Measurements from ENCODE around the gene NFKBIB.

DNA sequence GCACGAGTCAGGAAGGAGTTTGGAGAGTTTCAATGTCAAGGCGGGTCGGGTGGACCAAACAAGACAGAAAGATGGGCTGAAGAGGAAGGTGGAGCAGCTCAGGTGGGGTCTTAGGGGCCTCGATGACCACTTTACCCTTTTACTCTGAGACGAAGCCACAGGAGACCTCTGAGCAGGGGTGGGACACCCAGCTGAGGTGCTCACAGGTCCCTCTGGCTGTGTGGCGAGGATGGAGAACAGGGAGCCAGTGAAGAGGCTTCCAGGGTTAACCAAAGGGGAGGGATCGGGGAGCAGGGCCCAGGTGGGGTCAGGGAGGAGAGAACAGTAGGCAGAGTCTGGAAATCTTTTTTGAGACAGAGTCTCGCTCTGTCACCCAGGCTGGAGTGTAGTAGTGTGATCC lies 14.2 kb downstream of the NFKBIB start:
- TF ChIP-seq POLR2A (IDR thresholded peaks at IDR 0.05) (no peak), POLR2AphosphoS5 (IDR thresholded peaks at IDR 0.05) (no peak)
- TF ChIP-seq, protein P1, sequence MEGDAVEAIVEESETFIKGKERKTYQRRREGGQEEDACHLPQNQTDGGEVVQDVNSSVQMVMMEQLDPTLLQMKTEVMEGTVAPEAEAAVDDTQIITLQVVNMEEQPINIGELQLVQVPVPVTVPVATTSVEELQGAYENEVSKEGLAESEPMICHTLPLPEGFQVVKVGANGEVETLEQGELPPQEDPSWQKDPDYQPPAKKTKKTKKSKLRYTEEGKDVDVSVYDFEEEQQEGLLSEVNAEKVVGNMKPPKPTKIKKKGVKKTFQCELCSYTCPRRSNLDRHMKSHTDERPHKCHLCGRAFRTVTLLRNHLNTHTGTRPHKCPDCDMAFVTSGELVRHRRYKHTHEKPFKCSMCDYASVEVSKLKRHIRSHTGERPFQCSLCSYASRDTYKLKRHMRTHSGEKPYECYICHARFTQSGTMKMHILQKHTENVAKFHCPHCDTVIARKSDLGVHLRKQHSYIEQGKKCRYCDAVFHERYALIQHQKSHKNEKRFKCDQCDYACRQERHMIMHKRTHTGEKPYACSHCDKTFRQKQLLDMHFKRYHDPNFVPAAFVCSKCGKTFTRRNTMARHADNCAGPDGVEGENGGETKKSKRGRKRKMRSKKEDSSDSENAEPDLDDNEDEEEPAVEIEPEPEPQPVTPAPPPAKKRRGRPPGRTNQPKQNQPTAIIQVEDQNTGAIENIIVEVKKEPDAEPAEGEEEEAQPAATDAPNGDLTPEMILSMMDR (IDR thresholded peaks at IDR 0.05 in 8 of 11, conservative IDR thresholded peaks at IDR 0.05 in 3 of 11), result no peak

Data from spleen (tissue), 7 donors.